HepG2 (cell line): ENCODE results near the gene SNAI1. TPM values are rescaled to one million over a fixed set of nuclear protein-coding genes. Genes with fewer than 3 reads are reported as not detected.
A peak's percentile ranks its signal among the peaks of the same experiment; 100 is the strongest.

Source experiments
- ADNP ChIP-seq: sonication (generic); formaldehyde crosslinking; IDR thresholded peaks from 2 replicates; pipeline ENCODE4 v1.4.0; 2020; ENCODE audit warnings: missing genetic modification reagents
- AKAP8 ChIP-seq: sonication (generic); formaldehyde crosslinking; IDR thresholded peaks from 2 replicates; pipeline ENCODE4 v1.5.1; 2020; ENCODE audit warnings: mild to moderate bottlenecking, missing genetic modification reagents
- CSRNP1 ChIP-seq: sonication (generic); formaldehyde crosslinking; IDR thresholded peaks from 2 replicates; pipeline ENCODE4 v1.8.1; 2023; ENCODE audit warnings: mild to moderate bottlenecking, missing genetic modification reagents
- DNMT3B ChIP-seq: conservative IDR thresholded peaks from 2 replicates; pipeline ENCODE4 v1.6.1; 2016; ENCODE audit warnings: missing biosample characterization, control low read depth
- HIC2 ChIP-seq: sonication (generic); formaldehyde crosslinking; IDR thresholded peaks from 2 replicates; pipeline ENCODE4 v1.9.0; 2022; ENCODE audit warnings: low read depth, missing genetic modification reagents
- HOMEZ ChIP-seq: IDR thresholded peaks from 2 replicates; pipeline ENCODE4 v1.6.1; 2016; ENCODE audit warnings: low read depth
- JUN ChIP-seq: sonication (generic); formaldehyde crosslinking; IDR thresholded peaks from 2 replicates; pipeline ENCODE4 v1.4.0; 2020; ENCODE audit warnings: mild to moderate bottlenecking, missing genetic modification reagents
- POLR2AphosphoS2 ChIP-seq: IDR thresholded peaks from 2 replicates; pipeline ENCODE4 v1.6.1; 2011; ENCODE audit warnings: low read depth, low read length, improper control_type of control experiment
- PRDM4 ChIP-seq: sonication (generic); formaldehyde crosslinking; IDR thresholded peaks from 2 replicates; pipeline ENCODE4 v1.9.0; 2021; ENCODE audit warnings: missing genetic modification reagents, borderline replicate concordance
- SMAD3 ChIP-seq: sonication (generic); formaldehyde crosslinking; IDR thresholded peaks from 2 replicates; pipeline ENCODE4 v1.4.0; 2020; ENCODE audit warnings: missing genetic modification reagents
- TFAP4 ChIP-seq: sonication (generic); IDR thresholded peaks from 2 replicates; pipeline ENCODE4 v1.6.1; 2016; ENCODE audit warnings: low read depth, borderline replicate concordance
- ZFAT ChIP-seq: sonication (generic); formaldehyde crosslinking; conservative IDR thresholded peaks from 2 replicates; pipeline ENCODE4 v1.8.1; 2023; ENCODE audit warnings: missing genetic modification reagents, inconsistent platforms
- ZNF264 ChIP-seq: sonication (generic); formaldehyde crosslinking; IDR thresholded peaks from 2 replicates; pipeline ENCODE4 v1.4.0; 2020; ENCODE audit warnings: missing genetic modification reagents
- ZNF350 ChIP-seq: sonication (generic); formaldehyde crosslinking; IDR thresholded peaks from 2 replicates; pipeline ENCODE4 v1.4.0; 2020; ENCODE audit warnings: mild to moderate bottlenecking, low read depth, missing genetic modification reagents, borderline replicate concordance
- ZNF430 ChIP-seq: sonication (generic); formaldehyde crosslinking; IDR thresholded peaks from 2 replicates; pipeline ENCODE4 v1.9.0; 2021; ENCODE audit warnings: mild to moderate bottlenecking, missing genetic modification reagents
- ZNF558 ChIP-seq: sonication (generic); formaldehyde crosslinking; IDR thresholded peaks from 2 replicates; pipeline ENCODE4 v1.9.0; 2022; ENCODE audit warnings: mild to moderate bottlenecking, missing genetic modification reagents, borderline replicate concordance
- ZNF607 ChIP-seq: sonication (generic); formaldehyde crosslinking; IDR thresholded peaks from 2 replicates; pipeline ENCODE4 v1.5.1; 2020; ENCODE audit warnings: missing genetic modification reagents, mild to moderate bottlenecking, borderline replicate concordance
- ZNF720 ChIP-seq: sonication (generic); formaldehyde crosslinking; IDR thresholded peaks from 2 replicates; pipeline ENCODE4 v1.4.0; 2020; ENCODE audit warnings: missing genetic modification reagents
- ZNF784 ChIP-seq: sonication (generic); formaldehyde crosslinking; IDR thresholded peaks from 2 replicates; pipeline ENCODE4 v1.5.1; 2020; ENCODE audit warnings: missing genetic modification reagents, mild to moderate bottlenecking, borderline replicate concordance
- polyA plus RNA-seq, 8 experiments: library from polyadenylated mRNA; depleted of rRNA in 3 of 8; stranded (reverse) in 7 of 8; unstranded in 1 of 8; fragments of >200 nt; fragmentation: Illumina TruSeq in 4 of 8; extraction: Trizol in 4 of 8; gene quantifications; 2 replicates each; pipeline versions ENCODE4 v1.2.1 to v1.2.3, GENCODE V29; 2011 to 2016; ENCODE audit warnings: low read depth in 4 of 8, missing spikeins in 1 of 8, mixed read lengths in 1 of 8; ENCODE audit not compliant: insufficient read depth in 1 of 8
- total RNA-seq, 5 experiments: library from RNA; depleted of rRNA; stranded (reverse); fragments of >200 nt; fragmentation: Illumina TruSeq; extraction: Trizol; gene quantifications; 2 replicates each; pipeline ENCODE4 v1.2.3, GENCODE V29; 2016; ENCODE audit warnings: low read depth in 1 of 5

SNAI1 gene
- total and polyA plus RNA-seq, 2 of the 13 experiments (the other 11 are each of a cell fraction or from before 2014, with no cell fraction given), result 1.3 to 1.4 TPM

GRCh38 chr20:49979030-49979832 is 3.5 kb upstream of the SNAI1 start (continued):
- peak; percentile 64; the same call in 1 of the 2 replicates for TF ChIP-seq PRDM4 (CRISPR knock-in tag)
- TF ChIP-seq TFAP4, result peak; percentile 66; the same call in 1 of the 2 replicates
- TF ChIP-seq ZFAT, result no peak
- TF ChIP-seq HOMEZ, result 0 out of 2 replicates have a peak, but pooled peaks have one; percentile 56
- TF ChIP-seq ZNF430 (CRISPR knock-in tag), result peak; percentile 89
- 0 out of 2 replicates have a peak, but pooled peaks have one; percentile 12 for TF ChIP-seq AKAP8 (CRISPR knock-in tag)
- no peak; the same call in 1 of the 2 replicates for TF ChIP-seq CSRNP1 (CRISPR knock-in tag)
- TF ChIP-seq POLR2AphosphoS2, result no peak
- 0 out of 2 replicates have a peak, but pooled peaks have one; percentile 65 for TF ChIP-seq ZNF607 (CRISPR knock-in tag)
- TF ChIP-seq DNMT3B (CRISPR knock-in tag), result peak; percentile 37; the same call in 1 of the 2 replicates
- 0 out of 2 replicates have a peak, but pooled peaks have one; percentile 67 for TF ChIP-seq ZNF264 (CRISPR knock-in tag)
- TF ChIP-seq ZNF720, result 0 out of 2 replicates have a peak, but pooled peaks have one; percentile 58
- TF ChIP-seq HIC2, result peak; percentile 53
- no peak for TF ChIP-seq SMAD3 (CRISPR knock-in tag)
- peak; percentile 65; the same call in 1 of the 2 replicates for TF ChIP-seq ZNF784 (CRISPR knock-in tag)
- TF ChIP-seq JUN (CRISPR knock-in tag), result peak; percentile 66
- TF ChIP-seq ZNF558, result no peak
- 0 out of 2 replicates have a peak, but pooled peaks have one; percentile 42 for TF ChIP-seq ADNP (CRISPR knock-in tag)
- TF ChIP-seq ZNF350, result peak; percentile 79; the same call in 1 of the 2 replicates
